Activated T-cell treated with anti-CD3 and anti-CD28 coated beads, Interleukin-2, amount 50 U/mL, for 72 hours (primary cell): ENCODE measurements around the gene BMP2. TPM values are rescaled to one million over a fixed set of nuclear protein-coding genes. Genes with fewer than 3 reads are reported as not detected.

ENCODE experiments used
- ATAC-seq, 2 donors: fragments of 150-1000 bp; cut with Tn5 transposase; replicated peaks in 1 of 2; 2 replicates each; pipeline ENCODE4 v1.10.0; 2021; ENCODE audit warnings: moderate library complexity in 2 of 2, mild to moderate bottlenecking in 1 of 2
- DNase-seq, 2 donors: peaks; one replicate each; pipeline ENCODE4 v3.0.0; 2021 to 2022; ENCODE audit warnings: mixed read lengths in 1 of 2
- H3K27ac Mint-ChIP-seq: one replicate; pipeline ENCODE4 v1.8.0; 2022; ENCODE audit warnings: mild to moderate bottlenecking, moderate library complexity, mixed read lengths
- H3K27me3 Mint-ChIP-seq: one replicate; pipeline ENCODE4 v1.8.0; 2022; ENCODE audit warnings: low read depth, mixed read lengths
- H3K36me3 Mint-ChIP-seq, 2 donors: one replicate each; pipeline ENCODE4 v1.8.0; 2022; ENCODE audit warnings: mixed read lengths in 2 of 2, mild to moderate bottlenecking in 1 of 2; ENCODE audit not compliant: insufficient read depth in 2 of 2
- H3K4me1 Mint-ChIP-seq: one replicate; pipeline ENCODE4 v1.8.0; 2022; ENCODE audit warnings: low read depth, mixed read lengths
- H3K4me3 Mint-ChIP-seq, 2 donors: one replicate each; pipeline ENCODE4 v1.8.0; 2022; ENCODE audit warnings: mild to moderate bottlenecking in 2 of 2, mixed read lengths in 2 of 2, moderate library complexity in 2 of 2
- H3K9me3 Mint-ChIP-seq, 2 donors: one replicate each; pipeline ENCODE4 v1.8.0; 2022; ENCODE audit warnings: mixed read lengths in 2 of 2
- total RNA-seq, 2 donors: library from RNA; stranded (reverse); gene quantifications; one replicate each; pipeline ENCODE4 v1.2.3, GENCODE V29; 2022

The BMP2 gene
- total RNA-seq, 2 donors from 2014 or later: not detected

GRCh38 chr20:6744805-6745204, 22.7 kb upstream of the BMP2 start:
- DNase-seq (no peak), ATAC-seq (no peak)
- Mint-ChIP-seq H3K4me3 (no peak overlapping the region), H3K27ac (no peak overlapping the region), H3K36me3 (no peaks in the 10 kb centered on the region), H3K9me3 (peaks cover 0 to 1% of the 10 kb centered on the region in 2 donors), H3K27me3 (no peaks in the 10 kb centered on the region), H3K4me1 (no peaks in the 10 kb centered on the region)

- Mint-ChIP-seq H3K4me3 (no peak overlapping the region), H3K4me1 (no peaks in the 10 kb centered on the region)
These were observed 20.4 kb upstream of the BMP2 start for GRCh38 chr20:6746901-6747609.

GRCh38 chr20:6750438-6750837, 17.0 kb upstream of the BMP2 start:
- Mint-ChIP-seq H3K27me3 (no peaks in the 10 kb centered on the region), H3K36me3 (no peaks in the 10 kb centered on the region), H3K4me1 (no peaks in the 10 kb centered on the region), H3K27ac (no peak overlapping the region), H3K4me3 (no peak overlapping the region), H3K9me3 (peaks cover 0 to 6% of the 10 kb centered on the region in 2 donors)
- DNase-seq: no peak
- ATAC-seq: no peak

More at GRCh38 chr20:6746901-6747609, 20.4 kb upstream of the BMP2 start:
- Mint-ChIP-seq H3K36me3 (no peaks in the 10 kb centered on the region), H3K27me3 (no peaks in the 10 kb centered on the region), H3K27ac (no peak overlapping the region), H3K9me3 (peaks cover 0 to 1% of the 10 kb centered on the region in 2 donors)
- ATAC-seq (no peak), DNase-seq (no peak)

- Mint-ChIP-seq H3K27me3 (no peaks in the 10 kb centered on the region), H3K4me3 (no peak overlapping the region), H3K9me3 (peaks cover 5 to 6% of the 10 kb centered on the region in 2 donors), H3K4me1 (no peaks in the 10 kb centered on the region), H3K36me3 (no peaks in the 10 kb centered on the region), H3K27ac (no peak overlapping the region)
- ATAC-seq (no peak), DNase-seq (no peak)
These were observed 10.5 kb upstream of the BMP2 start for GRCh38 chr20:6756693-6757595.

- Mint-ChIP-seq H3K27ac (no peak overlapping the region), H3K36me3 (peaks cover 0 to 3% of the 10 kb centered on the region in 2 donors), H3K27me3 (peaks cover 20% of the 10 kb centered on the region), H3K4me1 (no peaks in the 10 kb centered on the region), H3K4me3 (no peak overlapping the region), H3K9me3 (peaks cover 0 to 3% of the 10 kb centered on the region in 2 donors)
- DNase-seq (no peak), ATAC-seq (no peak)
These were observed 2.9 kb upstream of the BMP2 start for GRCh38 chr20:6764619-6765018.

GRCh38 chr20:6765469-6766058, 1.9 kb upstream of the BMP2 start:
- Mint-ChIP-seq H3K9me3 (peaks cover 0 to 3% of the 10 kb centered on the region in 2 donors), H3K4me1 (no peaks in the 10 kb centered on the region), H3K4me3 (no peak overlapping the region), H3K27me3 (peaks cover 26% of the 10 kb centered on the region), H3K27ac (no peak overlapping the region), H3K36me3 (peaks cover 0 to 3% of the 10 kb centered on the region in 2 donors)
- DNase-seq: peak in 1 of 2 donors; percentile 3
- no peak for ATAC-seq

GRCh38 chr20:6766433-6766832, 1.1 kb upstream of the BMP2 start:
- peaks cover 34% of the 10 kb centered on the region for H3K27me3 Mint-ChIP-seq
- DNase-seq: no peak
- H3K4me1 Mint-ChIP-seq: no peaks in the 10 kb centered on the region
- no peaks in the 10 kb centered on the region for H3K9me3 Mint-ChIP-seq
- peaks cover 0 to 3% of the 10 kb centered on the region in 2 donors for H3K36me3 Mint-ChIP-seq
- no peak for ATAC-seq
- no peak overlapping the region for H3K27ac Mint-ChIP-seq
- no peak overlapping the region for H3K4me3 Mint-ChIP-seq

- no peaks in the 10 kb centered on the region for H3K4me1 Mint-ChIP-seq
- H3K9me3 Mint-ChIP-seq: no peaks in the 10 kb centered on the region
- H3K27me3 Mint-ChIP-seq: peaks cover 37% of the 10 kb centered on the region
- peak overlapping the region; percentile 37 to 61 for H3K4me3 Mint-ChIP-seq
- DNase-seq: no peak
- H3K27ac Mint-ChIP-seq: no peak overlapping the region
- ATAC-seq: no peak
- peaks cover 0 to 3% of the 10 kb centered on the region in 2 donors for H3K36me3 Mint-ChIP-seq
These were observed 355 bp upstream of the BMP2 start for GRCh38 chr20:6767126-6767535.

GRCh38 chr20:6768228-6769140, 998 bp downstream of the BMP2 start:
- no peak for DNase-seq
- Mint-ChIP-seq H3K4me3 (peak overlapping the region; percentile 25 to 53), H3K36me3 (peaks cover 0 to 3% of the 10 kb centered on the region in 2 donors), H3K27ac (no peak overlapping the region), H3K4me1 (no peaks in the 10 kb centered on the region), H3K9me3 (no peaks in the 10 kb centered on the region), H3K27me3 (peaks cover 37% of the 10 kb centered on the region)
- ATAC-seq: no peak

- H3K4me1 Mint-ChIP-seq: no peaks in the 10 kb centered on the region
- H3K9me3 Mint-ChIP-seq: no peaks in the 10 kb centered on the region
- H3K27me3 Mint-ChIP-seq: peaks cover 32% of the 10 kb centered on the region
- ATAC-seq (no peak), DNase-seq (peak in 1 of 2 donors; percentile 1)
- peaks cover 0 to 3% of the 10 kb centered on the region in 2 donors for H3K36me3 Mint-ChIP-seq
- no peak overlapping the region for H3K4me3 Mint-ChIP-seq
- H3K27ac Mint-ChIP-seq: no peak overlapping the region
These were observed 2.7 kb downstream of the BMP2 start for GRCh38 chr20:6769903-6770785.

GRCh38 chr20:6770786-6771100, 3.3 kb downstream of the BMP2 start:
- Mint-ChIP-seq H3K36me3 (peaks cover 0 to 3% of the 10 kb centered on the region in 2 donors), H3K4me1 (no peaks in the 10 kb centered on the region), H3K27ac (no peak overlapping the region), H3K4me3 (no peak overlapping the region), H3K27me3 (peaks cover 29% of the 10 kb centered on the region), H3K9me3 (no peaks in the 10 kb centered on the region)
- ATAC-seq (no peak), DNase-seq (no peak)
